Neural cell (in vitro differentiated cells): Measurements from ENCODE around the gene ABO.

Source experiments
- EP300 ChIP-seq: fragments of 450-650 bp; conservative IDR thresholded peaks from 2 replicates; pipeline ENCODE4 v1.6.1; 2014; ENCODE audit warnings: antibody characterized with exemption, mild to moderate bottlenecking, moderate library complexity; ENCODE audit not compliant: poor library complexity, severe bottlenecking
- EZH2 ChIP-seq: fragments of 200-600, 300-800 bp; shearing (Covaris generic), sonication (generic); IDR thresholded peaks from 2 replicates; pipeline ENCODE4 v1.6.1; 2014; ENCODE audit warnings: antibody characterized with exemption, low read length, borderline replicate concordance, mild to moderate bottlenecking; ENCODE audit not compliant: insufficient read depth, poor library complexity, severe bottlenecking
- POLR2AphosphoS5 ChIP-seq: IDR thresholded peaks from 2 replicates; pipeline ENCODE4 v1.6.1; 2012
- RAD21 ChIP-seq: fragments of 450-650 bp; conservative IDR thresholded peaks from 2 replicates; pipeline ENCODE4 v1.6.1; 2014; ENCODE audit warnings: antibody characterized with exemption, mild to moderate bottlenecking, moderate library complexity
- SMC3 ChIP-seq: fragments of 450-650 bp; conservative IDR thresholded peaks from 2 replicates; pipeline ENCODE4 v1.6.1; 2014; ENCODE audit warnings: antibody characterized with exemption, mild to moderate bottlenecking, moderate library complexity; ENCODE audit not compliant: poor library complexity
- TAF1 ChIP-seq: IDR thresholded peaks from 2 replicates; pipeline ENCODE4 v1.6.1; 2012; ENCODE audit warnings: low read depth
- TF ChIP-seq, protein P1 (sequence below): fragments of 450-650 bp; IDR thresholded peaks from 2 replicates; pipeline ENCODE4 v1.5.1; 2014; ENCODE audit warnings: antibody characterized with exemption, mild to moderate bottlenecking, moderate library complexity; ENCODE audit not compliant: poor library complexity, severe bottlenecking

DNA sequence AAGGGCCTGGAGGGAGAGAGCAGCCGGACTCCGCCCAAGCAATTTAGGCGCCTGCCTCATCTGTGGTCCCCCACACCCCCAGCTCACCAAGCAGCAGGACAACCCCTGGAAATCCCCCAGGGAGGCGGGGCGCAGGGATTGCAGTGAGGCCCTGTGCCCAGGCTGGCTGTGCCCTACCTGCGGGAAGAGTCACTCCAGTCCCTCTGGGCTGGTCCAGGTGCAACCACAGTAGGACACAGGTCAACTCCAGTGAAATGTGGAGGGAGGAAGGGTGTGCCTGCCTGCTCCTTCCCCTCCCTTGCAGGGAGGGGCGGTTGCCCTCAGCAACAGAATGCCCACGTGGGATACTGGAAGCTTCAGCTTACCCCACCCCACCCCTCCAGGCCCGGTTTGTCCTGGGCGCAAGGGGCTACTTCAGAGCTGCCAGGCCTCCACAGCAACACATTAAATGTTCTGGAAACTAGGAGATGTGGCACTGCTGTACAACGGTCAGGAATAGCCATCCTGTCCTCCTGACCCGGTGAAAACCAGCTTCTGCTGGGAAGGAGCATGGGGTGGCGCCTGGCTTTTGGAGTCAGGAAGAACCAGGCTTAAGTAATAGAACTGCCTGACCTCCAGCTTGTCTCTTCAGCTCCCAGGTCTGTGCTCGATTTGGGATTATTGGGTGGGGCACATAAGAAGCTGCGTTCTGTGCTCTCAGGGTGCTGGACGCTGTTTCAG is 22.5 kb downstream of the ABO start:
- TF ChIP-seq, protein P1, sequence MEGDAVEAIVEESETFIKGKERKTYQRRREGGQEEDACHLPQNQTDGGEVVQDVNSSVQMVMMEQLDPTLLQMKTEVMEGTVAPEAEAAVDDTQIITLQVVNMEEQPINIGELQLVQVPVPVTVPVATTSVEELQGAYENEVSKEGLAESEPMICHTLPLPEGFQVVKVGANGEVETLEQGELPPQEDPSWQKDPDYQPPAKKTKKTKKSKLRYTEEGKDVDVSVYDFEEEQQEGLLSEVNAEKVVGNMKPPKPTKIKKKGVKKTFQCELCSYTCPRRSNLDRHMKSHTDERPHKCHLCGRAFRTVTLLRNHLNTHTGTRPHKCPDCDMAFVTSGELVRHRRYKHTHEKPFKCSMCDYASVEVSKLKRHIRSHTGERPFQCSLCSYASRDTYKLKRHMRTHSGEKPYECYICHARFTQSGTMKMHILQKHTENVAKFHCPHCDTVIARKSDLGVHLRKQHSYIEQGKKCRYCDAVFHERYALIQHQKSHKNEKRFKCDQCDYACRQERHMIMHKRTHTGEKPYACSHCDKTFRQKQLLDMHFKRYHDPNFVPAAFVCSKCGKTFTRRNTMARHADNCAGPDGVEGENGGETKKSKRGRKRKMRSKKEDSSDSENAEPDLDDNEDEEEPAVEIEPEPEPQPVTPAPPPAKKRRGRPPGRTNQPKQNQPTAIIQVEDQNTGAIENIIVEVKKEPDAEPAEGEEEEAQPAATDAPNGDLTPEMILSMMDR = no peak
- TF ChIP-seq TAF1 (no peak), EZH2 (no peak), POLR2AphosphoS5 (no peak), RAD21 (no peak), SMC3 (no peak), EP300 (no peak)
